ENCODE results near the gene USP48.

Gene USP48

GRCh38 chr1:21749109-21749508, 33.8 kb downstream of the USP48 start:
- H3K4me3 ChIP-seq (ENCODE audit: low read depth, low read length): no peak overlapping the region
- DNase-seq (ENCODE audit: low read depth): no peak
- no peak for TF ChIP-seq CTCF (IDR thresholded peaks at IDR 0.05; ENCODE audit: control insufficient read depth, extremely low read depth, insufficient read depth)

- no peak for DNase-seq (ENCODE audit: low read depth)
- no peak overlapping the region for H3K4me3 ChIP-seq (ENCODE audit: low read depth, low read length)
- no peak for TF ChIP-seq CTCF (IDR thresholded peaks at IDR 0.05; ENCODE audit: control insufficient read depth, extremely low read depth, insufficient read depth)
Observed at GRCh38 chr1:21743476-21743875, 39.5 kb downstream of the USP48 start.

- DNase-seq (ENCODE audit: low read depth): no peak
- H3K4me3 ChIP-seq (ENCODE audit: low read depth, low read length): no peak overlapping the region
- no peak for TF ChIP-seq CTCF (IDR thresholded peaks at IDR 0.05; ENCODE audit: control insufficient read depth, extremely low read depth, insufficient read depth)
Observed at GRCh38 chr1:21742578-21742977, 40.4 kb downstream of the USP48 start.

- DNase-seq (ENCODE audit: low read depth): no peak
- H3K4me3 ChIP-seq (ENCODE audit: low read depth, low read length): no peak overlapping the region
Observed at GRCh38 chr1:21741206-21741605, 41.7 kb downstream of the USP48 start.

GRCh38 chr1:21736876-21737275, 46.1 kb downstream of the USP48 start:
- DNase-seq (ENCODE audit: low read depth): no peak
- no peak overlapping the region for H3K4me3 ChIP-seq (ENCODE audit: low read depth, low read length)
- no peak for TF ChIP-seq CTCF (IDR thresholded peaks at IDR 0.05; ENCODE audit: control insufficient read depth, extremely low read depth, insufficient read depth)

More at GRCh38 chr1:21741206-21741605, 41.7 kb downstream of the USP48 start:
- no peak for TF ChIP-seq CTCF (IDR thresholded peaks at IDR 0.05; ENCODE audit: control insufficient read depth, extremely low read depth, insufficient read depth)

GRCh38 chr1:21736011-21736410, 46.9 kb downstream of the USP48 start:
- TF ChIP-seq CTCF (IDR thresholded peaks at IDR 0.05; ENCODE audit: control insufficient read depth, extremely low read depth, insufficient read depth): no peak
- DNase-seq (ENCODE audit: low read depth): no peak
- H3K4me3 ChIP-seq (ENCODE audit: low read depth, low read length): no peak overlapping the region

- H3K4me3 ChIP-seq (ENCODE audit: low read depth, low read length): no peak overlapping the region
- no peak for DNase-seq (ENCODE audit: low read depth)
- no peak for TF ChIP-seq CTCF (IDR thresholded peaks at IDR 0.05; ENCODE audit: control insufficient read depth, extremely low read depth, insufficient read depth)
Observed at GRCh38 chr1:21734526-21734925, 48.4 kb downstream of the USP48 start.
